HG03139 (cell line): ENCODE results near the gene CCDC57.

Experiments used
- ATAC-seq: cut with Tn5 transposase; IDR thresholded peaks from one replicate; pipeline ENCODE4 v1.9.1; 2021; ENCODE audit not compliant: unreplicated experiment

Gene CCDC57

DNA sequence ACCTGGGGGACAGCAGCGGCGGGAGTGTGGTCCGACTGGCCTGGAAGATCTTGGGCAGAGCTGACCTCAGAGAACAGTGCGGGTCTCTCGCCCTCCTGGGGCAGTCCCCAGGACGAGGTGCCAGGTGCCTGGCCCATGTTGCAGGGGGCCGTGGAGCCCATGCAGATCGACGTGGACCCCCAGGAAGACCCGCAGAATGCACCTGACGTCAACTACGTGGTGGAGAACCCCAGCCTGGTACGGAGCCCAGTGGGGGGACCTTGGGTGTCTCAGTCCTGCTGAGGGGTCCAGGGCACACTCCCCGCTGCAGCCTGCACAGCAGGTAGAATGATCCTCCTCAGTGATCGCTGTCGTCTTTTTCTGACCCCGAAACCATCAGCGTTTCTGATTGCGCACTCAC lies 159.5 kb downstream of the CCDC57 start:
- no peak for ATAC-seq

DNA sequence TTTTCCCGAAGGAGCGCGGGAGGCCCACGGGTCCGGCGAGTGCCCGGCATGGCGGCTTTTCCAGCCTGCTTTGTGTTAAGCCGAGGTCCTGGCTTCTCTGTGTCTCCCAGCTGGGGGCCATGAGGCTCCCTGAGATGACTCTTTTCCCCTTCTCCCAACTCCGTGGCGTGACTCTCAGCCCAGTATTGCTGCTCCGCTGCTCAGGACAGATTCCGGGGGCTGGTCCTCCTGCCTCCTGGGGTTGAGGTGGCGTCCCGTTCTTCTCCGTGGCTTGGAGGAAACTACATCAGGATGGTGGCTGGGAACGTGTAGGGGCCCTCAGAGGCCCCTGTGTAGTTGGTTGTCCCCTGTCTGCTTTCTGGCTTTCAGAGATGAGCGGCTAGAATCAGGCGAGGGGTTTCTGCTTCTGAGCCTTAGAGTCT lies 160.0 kb downstream of the CCDC57 start:
- no peak for ATAC-seq

DNA sequence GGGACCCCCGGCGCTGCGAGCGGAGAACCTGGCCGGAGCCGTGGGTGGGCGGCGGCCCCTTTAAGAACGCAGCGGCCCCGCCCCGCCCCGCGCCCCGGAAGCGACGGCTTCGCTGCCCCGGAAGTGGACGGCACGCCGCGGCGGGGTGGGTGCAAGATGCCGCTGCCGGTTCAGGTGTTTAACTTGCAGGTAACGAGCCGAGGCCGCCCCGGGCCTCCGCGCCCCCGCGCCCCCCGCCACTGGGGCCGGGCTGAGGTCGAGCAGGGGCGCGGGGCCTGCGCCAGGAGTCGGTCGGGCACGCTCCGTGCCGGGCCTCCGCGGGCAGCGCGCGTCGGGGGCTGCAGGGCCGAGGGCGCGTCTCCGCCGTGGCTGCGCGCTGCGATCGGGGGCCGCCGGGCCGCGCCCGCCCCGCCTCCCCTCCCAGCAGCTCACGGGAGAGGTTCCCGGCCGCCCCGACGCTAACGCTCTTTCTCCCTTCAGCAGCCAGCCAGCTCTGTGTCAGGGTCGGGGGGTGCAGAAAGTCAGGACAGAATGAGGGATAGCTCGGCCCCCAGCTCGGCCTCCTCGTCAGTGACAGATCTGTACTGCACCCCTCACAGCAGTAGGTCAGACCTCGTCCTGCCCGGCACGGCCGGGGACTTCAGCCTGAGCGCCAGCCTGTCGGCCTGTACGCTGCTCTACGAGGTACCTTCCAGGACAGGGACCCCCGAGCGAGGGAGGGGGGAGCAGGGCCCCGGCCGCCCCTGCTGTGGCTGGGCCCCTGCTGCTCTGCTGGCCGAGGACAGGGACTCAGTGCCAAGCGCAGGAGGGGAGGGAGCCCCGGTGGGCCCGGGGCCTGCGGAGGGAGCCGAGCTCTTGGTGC lies 160.6 kb downstream of the CCDC57 start, which contains the start of the genes GPS1 and RFNG:
Gene GPS1, plus strand, starts transcription at position 123 of the 862 bp plus-strand sequence. Its CDS starts 34 bp downstream, at position 157.
Gene RFNG, minus strand, starts transcription at position 36 of the 862 bp plus-strand sequence. CDS start 45 bp downstream, outside the sequence.
- no peak for ATAC-seq
